Thoracic aorta (tissue), 2 donors: ENCODE measurements around the gene ADAM33. TPM values are rescaled to one million over a fixed set of nuclear protein-coding genes. Genes with fewer than 3 reads are reported as not detected.

Experiments used
- ATAC-seq: fragments of 150-250 bp; one replicate; pipeline ENCODE4 v1.8.0; 2017; ENCODE audit warnings: low read depth; ENCODE audit not compliant: insufficient number of reproducible peaks, low FRiP score
- DNase-seq: peaks from one replicate; pipeline ENCODE4 v3.0.0-alpha.2; 2020; ENCODE audit warnings: low spot score
- H3K27ac ChIP-seq, 2 donors: fragments of 200-600 bp; sonication (generic); 1 replicate in 1 of 2; 2 replicates in 1 of 2; pipeline ENCODE4 v1.5.1; 2016; ENCODE audit warnings: mild to moderate bottlenecking in 2 of 2, moderate library complexity in 2 of 2
- H3K27me3 ChIP-seq: fragments of 200-600 bp; sonication (generic); replicated peaks from 2 replicates; pipeline ENCODE4 v1.6.0; 2016; ENCODE audit warnings: mild to moderate bottlenecking; ENCODE audit not compliant: insufficient read depth
- H3K36me3 ChIP-seq: fragments of 200-600 bp; sonication (generic); one replicate; pipeline ENCODE4 v1.5.1; 2016
- H3K4me1 ChIP-seq, 2 donors: fragments of 200-600 bp; sonication (generic); 1 replicate in 1 of 2; 2 replicates in 1 of 2; pipeline versions ENCODE4 v1.5.1 to v1.6.0; 2016; ENCODE audit warnings: low read depth in 2 of 2, mild to moderate bottlenecking in 1 of 2; ENCODE audit not compliant: control insufficient read depth in 1 of 2
- H3K4me3 ChIP-seq: fragments of 200-600 bp; sonication (generic); 2 replicates; pipeline ENCODE4 v1.5.1; 2016; ENCODE audit warnings: mild to moderate bottlenecking
- H3K9me3 ChIP-seq: fragments of 200-600 bp; sonication (generic); 2 replicates; pipeline ENCODE4 v1.5.1; 2016
- total RNA-seq, 2 donors: library from RNA; depleted of rRNA; stranded (reverse); fragments of >200 nt; gene quantifications; one replicate each; pipeline versions ENCODE4 v1.1.0 to v1.2.3, GENCODE V29; 2016
- TF ChIP-seq, protein P1 (sequence below): fragments of 200-600 bp; sonication (generic); IDR thresholded peaks from one replicate; pipeline ENCODE4 v1.5.1; 2019; ENCODE audit warnings: antibody characterized with exemption

Gene ADAM33
- total RNA-seq, 2 donors from 2014 or later, result 113 to 177 TPM

DNA sequence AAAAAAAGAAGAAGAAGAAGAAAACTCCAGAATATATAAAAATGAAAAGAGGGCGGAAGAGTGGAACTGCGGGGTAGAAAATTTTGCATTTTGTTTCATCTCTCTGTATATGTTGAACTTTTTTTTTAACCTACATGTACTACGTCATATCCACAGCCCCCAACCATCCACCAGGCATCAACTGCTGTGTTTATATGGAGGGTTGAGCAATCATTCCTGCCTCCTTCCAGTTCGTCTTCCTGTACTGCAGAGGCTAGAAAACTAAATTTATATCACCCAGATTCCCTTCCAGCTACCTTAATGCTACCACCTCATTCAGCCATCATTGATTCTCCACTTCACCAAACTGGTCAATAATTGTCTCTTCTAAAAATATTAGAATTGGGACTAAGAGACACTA lies 40.1 kb upstream of the ADAM33 start:
- no peaks in the 10 kb centered on the region for H3K36me3 ChIP-seq
- H3K4me1 ChIP-seq, result no peaks in the 10 kb centered on the region

DNA sequence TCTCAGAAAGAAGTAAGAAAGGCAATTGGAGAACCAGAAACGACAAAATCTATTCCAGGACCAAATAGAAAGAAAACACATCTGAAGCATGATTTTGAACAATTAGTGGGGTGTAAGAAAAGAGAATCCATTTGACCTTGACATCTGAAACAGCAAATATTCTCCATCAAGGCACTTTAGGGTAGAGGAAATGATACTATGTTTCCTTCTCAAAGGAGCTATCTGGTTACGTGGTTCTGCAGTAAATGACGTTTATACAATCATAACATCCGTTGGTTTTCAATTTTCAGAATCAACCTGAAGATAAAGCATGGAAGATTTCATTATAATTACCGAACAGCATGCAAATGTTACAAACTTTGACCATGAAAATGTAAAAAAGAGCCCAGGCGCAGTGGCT lies 38.8 kb upstream of the ADAM33 start:
- ATAC-seq, result no peak
- no peaks in the 10 kb centered on the region for H3K4me1 ChIP-seq

More for the DNA sequence above, 40.1 kb upstream of the ADAM33 start:
- H3K4me3 ChIP-seq, result no peak overlapping the region
- ATAC-seq (no peak), DNase-seq (no peak)
- H3K27me3 ChIP-seq, result no peaks in the 10 kb centered on the region
- TF ChIP-seq, protein P1, sequence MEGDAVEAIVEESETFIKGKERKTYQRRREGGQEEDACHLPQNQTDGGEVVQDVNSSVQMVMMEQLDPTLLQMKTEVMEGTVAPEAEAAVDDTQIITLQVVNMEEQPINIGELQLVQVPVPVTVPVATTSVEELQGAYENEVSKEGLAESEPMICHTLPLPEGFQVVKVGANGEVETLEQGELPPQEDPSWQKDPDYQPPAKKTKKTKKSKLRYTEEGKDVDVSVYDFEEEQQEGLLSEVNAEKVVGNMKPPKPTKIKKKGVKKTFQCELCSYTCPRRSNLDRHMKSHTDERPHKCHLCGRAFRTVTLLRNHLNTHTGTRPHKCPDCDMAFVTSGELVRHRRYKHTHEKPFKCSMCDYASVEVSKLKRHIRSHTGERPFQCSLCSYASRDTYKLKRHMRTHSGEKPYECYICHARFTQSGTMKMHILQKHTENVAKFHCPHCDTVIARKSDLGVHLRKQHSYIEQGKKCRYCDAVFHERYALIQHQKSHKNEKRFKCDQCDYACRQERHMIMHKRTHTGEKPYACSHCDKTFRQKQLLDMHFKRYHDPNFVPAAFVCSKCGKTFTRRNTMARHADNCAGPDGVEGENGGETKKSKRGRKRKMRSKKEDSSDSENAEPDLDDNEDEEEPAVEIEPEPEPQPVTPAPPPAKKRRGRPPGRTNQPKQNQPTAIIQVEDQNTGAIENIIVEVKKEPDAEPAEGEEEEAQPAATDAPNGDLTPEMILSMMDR, result no peak
- H3K27ac ChIP-seq, result no peak overlapping the region
- H3K9me3 ChIP-seq, result no peaks in the 10 kb centered on the region

DNA sequence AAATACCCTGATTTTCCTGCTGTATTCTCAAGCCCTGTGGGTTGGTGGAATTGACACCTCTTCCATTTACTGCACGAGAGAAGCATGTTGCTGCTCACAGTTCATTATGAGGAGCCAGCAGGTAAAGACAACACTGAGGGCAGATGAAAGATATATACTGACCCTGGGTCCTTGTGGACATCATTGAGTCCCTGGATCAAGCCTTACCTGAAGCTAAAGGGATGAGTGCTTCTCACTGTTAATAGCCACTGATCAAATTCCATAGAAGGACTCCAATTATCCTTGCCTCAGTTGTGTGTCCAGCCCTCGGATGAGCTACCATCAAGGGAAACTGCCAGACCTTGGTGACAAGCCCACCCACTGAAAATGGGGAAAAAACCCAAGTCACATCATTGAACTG lies 38.3 kb upstream of the ADAM33 start:
- H3K27me3 ChIP-seq, result no peaks in the 10 kb centered on the region
- DNase-seq (no peak), ATAC-seq (no peak)

More for the DNA sequence above, 38.8 kb upstream of the ADAM33 start:
- Histone ChIP-seq H3K36me3 (no peaks in the 10 kb centered on the region), H3K27me3 (no peaks in the 10 kb centered on the region), H3K4me3 (no peak overlapping the region), H3K27ac (no peak overlapping the region), H3K9me3 (no peaks in the 10 kb centered on the region)
- DNase-seq, result no peak
- TF ChIP-seq, protein P1, result no peak

DNA sequence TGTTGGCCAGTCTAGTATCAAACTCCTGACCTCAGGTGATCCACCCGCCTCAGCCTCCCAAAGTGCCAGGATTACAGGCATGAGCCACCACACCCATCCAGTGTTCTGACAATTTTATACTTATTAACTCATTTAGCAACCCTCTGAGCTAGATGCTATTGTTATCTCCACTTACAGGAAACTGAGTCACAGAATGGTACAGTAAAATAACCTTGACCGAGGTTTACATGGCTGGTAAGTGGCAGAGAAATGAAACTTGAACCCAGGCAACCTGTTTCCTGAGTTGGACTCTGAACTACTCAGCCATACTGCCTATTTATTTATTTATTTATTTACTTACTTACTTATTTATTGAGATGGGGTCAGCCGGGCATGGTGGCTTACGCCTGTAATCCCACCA lies 37.2 kb upstream of the ADAM33 start:
- no peaks in the 10 kb centered on the region for H3K9me3 ChIP-seq
- no peaks in the 10 kb centered on the region for H3K4me1 ChIP-seq
- ATAC-seq (no peak), DNase-seq (no peak)
- no peak overlapping the region for H3K27ac ChIP-seq
- H3K27me3 ChIP-seq, result no peaks in the 10 kb centered on the region
- TF ChIP-seq, protein P1, result no peak
- no peaks in the 10 kb centered on the region for H3K36me3 ChIP-seq
- no peak overlapping the region for H3K4me3 ChIP-seq

More for the DNA sequence above, 38.3 kb upstream of the ADAM33 start:
- no peaks in the 10 kb centered on the region for H3K36me3 ChIP-seq
- H3K4me1 ChIP-seq, result no peaks in the 10 kb centered on the region
- no peak overlapping the region for H3K27ac ChIP-seq
- TF ChIP-seq, protein P1, result no peak
- no peak overlapping the region for H3K4me3 ChIP-seq
- H3K9me3 ChIP-seq, result no peaks in the 10 kb centered on the region

DNA sequence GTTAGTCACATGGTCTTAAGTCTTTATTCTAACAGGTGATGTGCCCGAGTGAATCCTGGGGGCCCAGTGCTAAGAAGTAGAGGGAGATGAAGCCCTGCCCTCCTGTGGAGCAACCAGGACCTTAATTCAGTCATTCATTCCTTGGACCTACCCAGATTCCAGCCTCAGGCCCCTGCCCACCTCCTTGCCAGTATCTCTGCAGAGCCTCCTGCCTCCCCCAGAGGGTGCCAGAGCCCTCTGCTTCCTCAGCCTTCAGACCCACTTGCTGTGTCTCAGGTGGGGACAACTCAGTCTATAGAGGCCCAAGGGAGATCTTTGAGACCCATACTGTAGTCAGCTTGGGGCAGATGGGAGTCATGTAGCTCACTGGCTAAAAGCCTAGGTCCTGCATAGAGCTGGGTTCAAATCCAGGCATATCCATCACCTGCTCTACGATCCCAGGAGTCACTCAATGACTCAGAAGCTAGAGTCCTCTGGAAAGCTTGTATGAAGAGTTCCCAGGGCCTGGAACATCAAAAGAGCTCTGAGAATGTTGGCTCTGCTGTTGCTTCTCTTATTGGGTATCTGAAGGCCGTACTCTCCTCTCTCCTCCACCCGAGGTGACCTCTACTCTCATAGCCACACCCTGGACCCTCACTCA lies 34.5 kb upstream of the ADAM33 start:
- Histone ChIP-seq H3K36me3 (no peaks in the 10 kb centered on the region), H3K27ac (no peak overlapping the region), H3K27me3 (no peaks in the 10 kb centered on the region), H3K4me3 (no peak overlapping the region), H3K9me3 (no peaks in the 10 kb centered on the region), H3K4me1 (no peaks in the 10 kb centered on the region)
- ATAC-seq, result no peak
- TF ChIP-seq, protein P1, result peak; percentile 27
- DNase-seq, result no peak
